A673 (cell line): ENCODE measurements around the gene ZNRD2.

ENCODE experiments used
- CTCF ChIP-seq: fragments of 300-800, 200-600 bp; sonication (generic); conservative IDR thresholded peaks from 2 replicates; pipeline ENCODE4 v1.5.1; 2017; ENCODE audit warnings: low read depth, mild to moderate bottlenecking, antibody characterized with exemption, low read length, moderate library complexity, mixed read lengths
- EZH2 ChIP-seq: fragments of 200-600 bp; sonication (generic); IDR thresholded peaks from 2 replicates; pipeline ENCODE4 v1.6.1; 2017; ENCODE audit warnings: borderline replicate concordance, low read depth, mild to moderate bottlenecking, mixed read lengths, antibody characterized with exemption, low read length; ENCODE audit not compliant: poor library complexity, severe bottlenecking

GRCh38 chr11:65530157-65530496 lies 40.1 kb upstream of the ZNRD2 start:
- TF ChIP-seq CTCF (peak; percentile 23; the same call in 1 of the 2 replicates), EZH2 (no peak)
